ENCODE results near the gene GBX2.

GRCh38 chr2:236167297-236168109, 683 bp downstream of the GBX2 start:
- peak; percentile 84 for TF ChIP-seq EZH2phosphoT487 (IDR thresholded peaks at IDR 0.05; ENCODE audit: unreplicated experiment)
- no peak for TF ChIP-seq POLR2AphosphoS5 (IDR thresholded peaks at IDR 0.05; ENCODE audit: low read depth)
- TF ChIP-seq, protein P1, sequence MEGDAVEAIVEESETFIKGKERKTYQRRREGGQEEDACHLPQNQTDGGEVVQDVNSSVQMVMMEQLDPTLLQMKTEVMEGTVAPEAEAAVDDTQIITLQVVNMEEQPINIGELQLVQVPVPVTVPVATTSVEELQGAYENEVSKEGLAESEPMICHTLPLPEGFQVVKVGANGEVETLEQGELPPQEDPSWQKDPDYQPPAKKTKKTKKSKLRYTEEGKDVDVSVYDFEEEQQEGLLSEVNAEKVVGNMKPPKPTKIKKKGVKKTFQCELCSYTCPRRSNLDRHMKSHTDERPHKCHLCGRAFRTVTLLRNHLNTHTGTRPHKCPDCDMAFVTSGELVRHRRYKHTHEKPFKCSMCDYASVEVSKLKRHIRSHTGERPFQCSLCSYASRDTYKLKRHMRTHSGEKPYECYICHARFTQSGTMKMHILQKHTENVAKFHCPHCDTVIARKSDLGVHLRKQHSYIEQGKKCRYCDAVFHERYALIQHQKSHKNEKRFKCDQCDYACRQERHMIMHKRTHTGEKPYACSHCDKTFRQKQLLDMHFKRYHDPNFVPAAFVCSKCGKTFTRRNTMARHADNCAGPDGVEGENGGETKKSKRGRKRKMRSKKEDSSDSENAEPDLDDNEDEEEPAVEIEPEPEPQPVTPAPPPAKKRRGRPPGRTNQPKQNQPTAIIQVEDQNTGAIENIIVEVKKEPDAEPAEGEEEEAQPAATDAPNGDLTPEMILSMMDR (conservative IDR thresholded peaks at IDR 0.05; ENCODE audit: low read depth in 2 of 2): peak in 1 of 2 experiments; percentile 51; a peak in 2 of 4 replicates
- TF ChIP-seq, protein P2, sequence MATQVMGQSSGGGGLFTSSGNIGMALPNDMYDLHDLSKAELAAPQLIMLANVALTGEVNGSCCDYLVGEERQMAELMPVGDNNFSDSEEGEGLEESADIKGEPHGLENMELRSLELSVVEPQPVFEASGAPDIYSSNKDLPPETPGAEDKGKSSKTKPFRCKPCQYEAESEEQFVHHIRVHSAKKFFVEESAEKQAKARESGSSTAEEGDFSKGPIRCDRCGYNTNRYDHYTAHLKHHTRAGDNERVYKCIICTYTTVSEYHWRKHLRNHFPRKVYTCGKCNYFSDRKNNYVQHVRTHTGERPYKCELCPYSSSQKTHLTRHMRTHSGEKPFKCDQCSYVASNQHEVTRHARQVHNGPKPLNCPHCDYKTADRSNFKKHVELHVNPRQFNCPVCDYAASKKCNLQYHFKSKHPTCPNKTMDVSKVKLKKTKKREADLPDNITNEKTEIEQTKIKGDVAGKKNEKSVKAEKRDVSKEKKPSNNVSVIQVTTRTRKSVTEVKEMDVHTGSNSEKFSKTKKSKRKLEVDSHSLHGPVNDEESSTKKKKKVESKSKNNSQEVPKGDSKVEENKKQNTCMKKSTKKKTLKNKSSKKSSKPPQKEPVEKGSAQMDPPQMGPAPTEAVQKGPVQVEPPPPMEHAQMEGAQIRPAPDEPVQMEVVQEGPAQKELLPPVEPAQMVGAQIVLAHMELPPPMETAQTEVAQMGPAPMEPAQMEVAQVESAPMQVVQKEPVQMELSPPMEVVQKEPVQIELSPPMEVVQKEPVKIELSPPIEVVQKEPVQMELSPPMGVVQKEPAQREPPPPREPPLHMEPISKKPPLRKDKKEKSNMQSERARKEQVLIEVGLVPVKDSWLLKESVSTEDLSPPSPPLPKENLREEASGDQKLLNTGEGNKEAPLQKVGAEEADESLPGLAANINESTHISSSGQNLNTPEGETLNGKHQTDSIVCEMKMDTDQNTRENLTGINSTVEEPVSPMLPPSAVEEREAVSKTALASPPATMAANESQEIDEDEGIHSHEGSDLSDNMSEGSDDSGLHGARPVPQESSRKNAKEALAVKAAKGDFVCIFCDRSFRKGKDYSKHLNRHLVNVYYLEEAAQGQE (IDR thresholded peaks at IDR 0.05; ENCODE audit: unreplicated experiment): no peak
- no peak for TF ChIP-seq JUNB (IDR thresholded peaks at IDR 0.05; ENCODE audit: unreplicated experiment)
- no peak for TF ChIP-seq STAT1 (IDR thresholded peaks at IDR 0.05; ENCODE audit: unreplicated experiment)
